D721Med (cell line): Measurements from ENCODE around the gene MGMT.
"Not testable (repeated sequence)": the region's sequence is repeated elsewhere in the genome, so short reads cannot be mapped to it uniquely, and the experiment has no call there.

Source experiments
- DNase-seq: peaks from one replicate; pipeline ENCODE4 v3.0.0; 2011; ENCODE audit warnings: low spot score; ENCODE audit not compliant: insufficient read length
- FAIRE-seq: peaks from 2 replicates; lab custom pipeline; 2011; peaks lifted over from hg19 to GRCh38; lab: Jason Lieb, UNC
- CTCF ChIP-seq: IDR thresholded peaks from 2 replicates; pipeline ENCODE4 v1.5.1; 2012; ENCODE audit warnings: mild to moderate bottlenecking, control low read depth; ENCODE audit not compliant: insufficient read depth; ENCODE audit errors: missing control alignments

MGMT gene

GRCh38 chr10:129426606-129427005, 40.4 kb upstream of the MGMT start:
- no peak for DNase-seq
- TF ChIP-seq CTCF, result no peak
- FAIRE-seq, result no peak

- FAIRE-seq, result no peak
- TF ChIP-seq CTCF, result no peak
- no peak for DNase-seq
Measured at GRCh38 chr10:129433266-129433665, 33.8 kb upstream of the MGMT start.

GRCh38 chr10:129435724-129436123, 31.3 kb upstream of the MGMT start:
- DNase-seq, FAIRE-seq: not testable (repeated sequence)

GRCh38 chr10:129438024-129438423, 29.0 kb upstream of the MGMT start:
- no peak for TF ChIP-seq CTCF
- FAIRE-seq, result no peak
- DNase-seq, result no peak

- no peak for FAIRE-seq
- DNase-seq, result no peak
Measured at GRCh38 chr10:129440247-129440646, 26.8 kb upstream of the MGMT start.

GRCh38 chr10:129440722-129441316, 26.2 kb upstream of the MGMT start:
- no peak for TF ChIP-seq CTCF
- FAIRE-seq (no peak), DNase-seq (no peak)

More at GRCh38 chr10:129440247-129440646, 26.8 kb upstream of the MGMT start:
- TF ChIP-seq CTCF, result no peak

GRCh38 chr10:129441372-129442009, 25.6 kb upstream of the MGMT start:
- DNase-seq (no peak), FAIRE-seq (no peak)
- no peak for TF ChIP-seq CTCF
